Stimulated activated CD4-positive, alpha-beta T cell treated with anti-CD3 and anti-CD28 coated beads, TNF-alpha, amount 100 ng/mL, for 1 hour (primary cell): ENCODE results near the gene UNG.

Experiments used
- DNase-seq, 3 donors: peaks; one replicate each; pipeline ENCODE4 v3.0.0-alpha.2; 2020; ENCODE audit warnings: low read depth in 3 of 3, low spot score in 1 of 3

The UNG gene

DNA sequence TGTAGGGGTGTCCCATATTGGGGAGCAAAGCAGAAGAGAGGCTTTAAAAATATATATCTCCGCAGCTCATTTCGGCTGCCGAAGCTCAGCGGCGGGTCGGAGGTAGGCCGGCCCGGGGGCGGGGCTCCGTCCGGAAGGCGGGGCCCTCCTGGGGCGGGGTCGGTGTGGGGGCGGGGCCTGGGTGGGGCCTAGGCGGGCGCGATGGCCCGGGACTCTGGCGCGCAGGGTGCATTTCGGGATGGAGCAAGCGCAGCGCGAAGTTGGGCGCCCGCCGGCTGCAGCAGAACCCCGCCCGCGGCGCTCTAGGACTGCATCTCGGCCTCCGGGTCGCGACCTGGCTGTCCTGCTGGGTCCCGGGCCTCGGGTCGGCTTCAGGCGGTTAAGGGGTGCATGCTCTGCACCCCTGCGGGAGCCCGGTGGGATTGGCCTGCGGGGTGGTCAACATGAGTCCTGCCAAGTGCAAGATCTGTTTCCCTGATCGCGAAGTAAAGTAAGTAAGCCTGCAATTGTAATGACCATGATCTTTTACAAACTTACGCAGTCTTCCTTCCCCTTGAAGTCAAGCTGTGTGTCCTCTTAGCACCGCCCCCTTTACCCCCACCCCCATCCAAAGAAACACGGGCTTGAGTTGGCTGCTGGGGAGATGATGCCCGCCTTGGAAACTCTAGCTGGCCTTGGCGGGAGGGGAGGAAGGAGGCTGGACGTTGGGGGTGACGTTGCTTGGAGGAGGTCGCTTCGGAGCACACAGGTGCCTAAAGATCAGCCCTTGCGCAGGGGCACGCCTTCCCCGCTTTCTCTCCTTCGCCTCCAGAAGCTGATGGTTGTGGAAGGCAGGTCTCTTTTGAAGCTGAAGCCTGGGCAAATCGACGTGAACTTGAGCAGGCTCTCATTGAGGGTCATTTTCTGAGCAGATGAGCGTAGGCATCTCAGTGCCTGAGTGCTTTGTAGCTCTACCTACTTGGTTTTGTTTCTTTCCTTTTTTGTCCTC lies 57.3 kb downstream of the UNG start:
- DNase-seq = peak; percentile 35 to 78 (median 70)

GRCh38 chr12:109156036-109156435 lies 58.6 kb downstream of the UNG start:
- no peak for DNase-seq

- DNase-seq = no peak
Measured at GRCh38 chr12:109156586-109156985, 59.2 kb downstream of the UNG start.

DNA sequence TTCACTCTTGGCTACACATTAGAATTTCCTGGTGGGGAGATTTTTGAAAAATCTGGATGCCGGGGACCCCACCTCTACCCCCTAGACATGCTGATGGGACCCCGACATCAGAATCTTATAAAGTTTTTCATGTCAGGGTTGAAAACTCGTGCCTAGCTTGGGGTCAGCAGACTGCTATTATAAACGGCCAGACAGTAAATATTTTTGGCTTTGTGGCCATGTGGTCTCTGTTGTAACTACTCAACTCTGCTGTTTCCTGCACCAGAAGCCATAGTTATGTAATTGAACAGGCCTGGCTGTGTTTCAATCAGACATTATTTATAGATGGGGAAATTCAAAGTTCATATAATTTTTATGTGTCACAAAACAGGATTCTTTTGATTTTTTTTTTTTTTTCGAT lies 60.6 kb downstream of the UNG start:
- DNase-seq = no peak

GRCh38 chr12:109160433-109160832 lies 63.0 kb downstream of the UNG start:
- DNase-seq = no peak
